GM18505 (cell line): ENCODE results near the gene BOC.

Experiments
- ATAC-seq: cut with Tn5 transposase; IDR thresholded peaks from one replicate; pipeline ENCODE4 v1.9.1; 2021; ENCODE audit not compliant: unreplicated experiment
- POLR2A ChIP-seq: IDR thresholded peaks from 4 replicates; pipeline ENCODE4 v1.6.1; 2011; ENCODE audit warnings: borderline replicate concordance; ENCODE audit not compliant: insufficient read depth, insufficient read length; ENCODE audit errors: extremely low read depth

BOC gene

DNA sequence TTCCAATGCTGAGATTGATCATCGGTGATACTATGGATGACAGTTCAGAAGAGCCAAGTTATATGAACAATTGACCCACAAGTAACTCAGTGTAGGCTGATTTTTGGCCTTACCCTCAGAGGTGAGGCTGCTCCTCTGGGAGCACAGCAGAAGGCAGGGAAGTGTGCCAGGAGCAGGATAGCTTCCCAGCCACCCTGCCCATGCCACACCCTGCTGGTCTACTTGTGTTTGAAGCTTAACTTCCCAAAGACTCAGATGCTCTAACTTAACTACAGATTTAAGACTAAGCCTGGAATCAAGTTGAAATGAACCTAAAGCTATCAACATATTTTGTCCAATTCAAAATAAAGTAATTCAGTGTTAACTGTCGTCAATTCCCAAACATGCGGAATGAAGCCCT is 77.5 kb downstream of the BOC start:
- no peak for ATAC-seq
- TF ChIP-seq POLR2A = no peak

DNA sequence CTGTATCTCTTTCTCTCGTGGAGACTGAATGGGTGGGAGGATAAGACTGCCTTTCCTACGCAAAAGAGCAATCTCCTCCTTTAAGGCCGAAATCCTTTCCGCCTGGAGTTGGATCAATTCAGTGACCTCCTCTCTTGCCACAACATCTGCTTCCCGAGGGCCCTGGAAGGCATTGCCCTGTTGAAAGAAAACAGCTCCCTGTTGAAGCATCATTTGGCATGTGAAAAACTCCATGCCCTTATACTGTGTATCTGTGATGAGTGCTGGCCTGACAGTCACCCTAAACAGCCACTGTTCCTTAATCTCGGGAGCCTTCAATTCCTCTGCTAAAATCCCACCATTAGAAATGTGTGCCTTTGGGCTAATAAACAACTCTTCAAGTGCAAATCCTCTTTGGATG is 80.2 kb downstream of the BOC start:
- ATAC-seq = no peak
- no peak for TF ChIP-seq POLR2A

DNA sequence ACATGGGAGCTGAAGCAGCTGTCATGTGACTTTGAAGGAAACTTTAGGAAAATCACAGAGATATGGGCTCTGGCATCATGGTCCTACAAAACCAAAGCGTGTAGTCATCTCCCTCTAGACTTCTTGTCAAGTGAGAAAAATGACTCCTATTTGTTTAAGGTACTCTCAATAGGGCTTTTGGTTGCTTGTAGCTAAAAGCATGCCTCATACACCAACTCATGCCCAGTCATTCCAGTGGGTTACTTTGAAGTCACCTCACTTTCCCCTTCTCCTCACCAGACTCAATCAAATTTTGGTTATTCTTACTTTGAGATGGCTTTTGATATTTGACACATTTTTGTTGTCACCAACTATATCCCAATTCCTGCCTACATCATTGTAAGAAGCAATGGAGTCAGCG is 81.6 kb downstream of the BOC start:
- TF ChIP-seq POLR2A = no peak
- no peak for ATAC-seq

DNA sequence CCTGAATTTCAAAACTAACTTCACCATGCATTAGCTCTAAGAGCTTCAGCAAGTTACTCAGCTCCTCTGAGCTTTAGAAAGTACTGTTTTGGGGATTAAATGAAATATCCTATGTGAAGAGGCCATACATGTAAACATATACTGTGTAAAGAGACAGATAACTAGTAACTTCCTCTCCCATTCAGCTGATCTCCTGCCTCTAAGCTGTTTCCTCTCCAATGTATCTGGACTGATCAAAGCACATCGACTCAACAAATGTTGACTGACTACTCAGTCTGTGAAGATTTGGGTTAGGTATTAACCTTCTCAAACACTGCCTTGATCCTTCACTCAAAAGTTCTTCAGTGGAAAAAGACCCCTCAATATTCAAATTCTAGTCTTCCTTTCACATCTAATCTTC is 82.0 kb downstream of the BOC start:
- ATAC-seq = no peak
- no peak for TF ChIP-seq POLR2A

DNA sequence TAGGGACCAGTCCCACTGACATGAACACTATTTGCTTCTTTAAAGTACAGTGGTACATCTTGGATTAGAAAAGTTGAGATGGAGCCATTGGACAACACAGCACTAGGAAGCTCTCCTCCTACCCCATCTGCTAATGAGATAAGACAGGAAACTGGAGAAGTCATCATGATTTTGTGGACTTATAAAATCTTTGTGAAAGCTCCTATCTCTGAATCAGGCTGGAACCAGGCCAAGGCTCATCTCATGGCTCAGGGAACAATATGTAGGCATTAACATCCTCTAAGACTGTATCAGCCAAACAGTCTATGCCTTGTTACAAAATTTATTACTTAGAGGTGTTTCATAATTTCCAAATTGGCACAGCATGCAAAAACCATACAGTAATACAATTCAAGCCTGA is 84.1 kb downstream of the BOC start:
- no peak for TF ChIP-seq POLR2A
- no peak for ATAC-seq

DNA sequence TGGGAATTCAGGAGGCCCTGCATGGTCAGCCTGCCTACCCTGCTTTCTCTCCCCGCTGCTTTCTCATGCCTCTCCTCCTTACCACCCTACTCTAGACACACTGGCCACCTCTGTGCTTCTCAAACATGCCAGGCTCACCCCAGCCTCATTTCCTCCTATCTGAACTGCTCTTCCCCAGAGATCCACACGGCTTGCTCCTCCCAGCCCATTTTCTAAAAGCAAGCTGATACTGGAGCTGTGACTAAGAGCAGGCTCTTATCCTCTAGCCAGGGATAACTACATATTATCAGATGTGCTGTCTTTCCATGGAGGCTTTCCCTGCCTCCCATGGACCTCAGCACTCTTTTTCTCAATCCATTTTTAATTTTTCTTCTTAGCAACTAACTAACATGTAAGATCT is 85.9 kb downstream of the BOC start:
- no peak for ATAC-seq
- TF ChIP-seq POLR2A = no peak

DNA sequence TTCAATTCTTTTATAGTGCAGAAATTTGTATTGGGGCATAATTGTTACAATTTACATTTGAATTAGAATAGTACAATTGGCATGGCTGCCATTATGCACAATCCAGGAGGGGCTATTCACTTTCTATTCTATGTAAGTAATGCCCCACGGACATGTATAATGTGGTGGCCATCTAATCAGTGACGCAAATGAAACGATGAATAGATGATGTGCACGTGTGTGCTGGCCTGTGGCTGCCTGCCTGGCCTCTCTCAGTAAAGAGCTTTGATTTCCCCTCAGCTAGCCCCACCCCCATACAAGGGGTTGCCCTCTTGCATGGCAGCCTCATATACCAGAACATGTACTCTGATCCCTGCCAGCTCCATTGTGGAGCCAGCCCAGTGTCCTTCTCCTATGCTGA is 86.5 kb downstream of the BOC start:
- TF ChIP-seq POLR2A = no peak
- ATAC-seq = no peak

DNA sequence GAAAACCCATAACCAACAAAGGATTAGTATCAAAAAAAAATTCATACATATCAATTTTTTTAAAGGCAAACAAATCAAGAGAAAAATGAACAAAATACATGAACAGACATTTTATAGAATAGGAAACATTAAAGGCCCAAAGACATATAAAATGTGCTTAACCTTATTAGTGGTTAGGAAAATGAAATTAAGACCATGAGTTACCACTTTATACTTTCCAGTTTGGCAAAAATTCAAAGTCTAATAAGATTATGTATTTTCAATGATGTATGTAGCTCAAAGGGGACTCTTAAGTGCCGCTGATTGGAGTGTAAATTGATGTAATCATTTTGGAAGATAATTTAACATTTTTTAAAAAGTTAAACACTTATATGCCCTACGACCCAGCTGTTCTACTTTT is 89.2 kb downstream of the BOC start:
- no peak for TF ChIP-seq POLR2A
- ATAC-seq = no peak

DNA sequence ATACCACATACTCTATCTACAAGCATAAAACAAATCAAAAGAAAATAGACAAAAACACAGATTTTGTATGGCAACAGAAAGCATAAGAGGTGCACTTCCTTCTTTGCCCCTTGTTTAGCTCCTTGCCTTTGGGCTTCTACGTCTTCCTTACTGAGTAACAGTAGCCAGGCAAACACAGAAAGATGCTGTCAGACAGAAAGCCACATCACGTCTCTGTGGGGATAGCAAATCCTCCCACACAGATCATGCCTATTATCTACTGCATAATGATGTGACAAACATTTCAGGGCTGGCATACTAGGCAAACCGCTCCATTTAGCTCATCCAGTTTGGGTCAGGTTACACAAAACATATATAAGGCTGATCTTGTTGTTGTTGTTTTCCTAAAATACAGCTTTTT is 92.7 kb downstream of the BOC start:
- no peak for ATAC-seq
- no peak for TF ChIP-seq POLR2A

DNA sequence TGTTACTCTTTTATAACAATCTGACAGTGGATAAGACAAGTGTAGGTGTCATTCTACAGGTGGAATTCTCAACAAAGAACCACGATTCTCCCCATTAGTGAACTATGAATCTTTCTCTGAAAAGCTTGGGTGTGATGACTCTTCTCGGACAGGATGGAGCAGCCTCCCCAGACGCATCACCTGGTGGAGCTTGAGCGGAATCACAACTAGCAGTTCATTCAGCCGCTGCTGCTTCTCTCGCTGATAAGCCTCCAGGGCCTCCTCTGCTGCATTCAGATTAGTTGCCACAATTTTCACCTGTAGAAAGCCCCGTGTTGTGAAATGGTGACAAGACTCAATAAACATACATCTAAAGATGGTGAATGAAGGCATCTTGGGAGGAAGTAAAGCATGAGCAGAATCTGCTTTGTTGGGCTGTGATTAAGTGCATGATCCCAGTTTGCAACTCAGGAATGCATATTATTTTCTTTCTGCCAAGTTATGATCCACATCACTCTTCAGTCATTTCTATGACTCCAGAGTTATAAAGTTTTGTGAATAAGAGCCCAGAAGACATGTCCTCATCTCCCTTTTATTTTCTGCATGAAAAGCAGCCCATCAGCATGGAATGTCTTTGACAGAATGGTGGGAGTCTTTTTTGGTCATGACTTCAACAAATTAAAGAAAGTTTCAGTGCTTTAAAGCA is 93.6 kb downstream of the BOC start:
- TF ChIP-seq POLR2A = no peak
- ATAC-seq = no peak

DNA sequence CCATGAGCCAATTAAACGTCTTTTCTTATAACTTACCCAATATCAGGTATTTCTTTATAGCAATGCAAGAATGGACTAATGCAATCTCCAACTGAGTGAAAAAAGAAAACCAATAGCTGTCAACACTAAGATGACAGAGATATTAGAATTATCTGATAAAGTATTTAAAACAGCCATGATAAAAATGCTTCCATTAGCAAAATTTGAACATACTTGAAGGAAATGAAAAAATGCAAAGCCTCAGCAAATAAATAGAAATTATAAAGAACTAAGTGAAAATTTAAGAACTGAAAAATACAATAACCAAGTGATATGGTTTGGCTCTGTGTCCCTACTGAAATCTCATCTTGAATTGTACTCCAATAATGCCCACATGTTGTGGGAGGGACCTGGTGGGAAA is 99.6 kb downstream of the BOC start:
- no peak for ATAC-seq
- TF ChIP-seq POLR2A = no peak

DNA sequence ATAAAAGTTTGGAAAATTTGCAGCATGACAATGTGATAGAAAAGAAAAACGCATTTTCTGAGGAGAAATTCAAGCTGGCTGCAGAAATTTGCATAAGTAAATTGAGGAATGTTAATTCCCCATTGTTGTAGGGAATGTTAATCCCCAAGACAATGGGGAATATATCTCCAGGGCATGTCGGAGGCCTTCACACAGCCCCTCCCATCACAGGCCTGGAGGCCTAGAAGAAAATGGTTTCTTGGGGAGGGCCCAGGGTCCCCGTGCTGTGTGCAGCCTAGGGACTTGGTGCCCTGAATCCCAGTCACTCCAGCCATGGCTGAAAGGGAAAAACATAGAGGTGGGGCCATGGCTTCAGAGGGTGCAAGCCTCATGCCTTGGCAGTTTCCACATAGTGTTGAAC is 101.1 kb downstream of the BOC start:
- no peak for ATAC-seq
- no peak for TF ChIP-seq POLR2A

DNA sequence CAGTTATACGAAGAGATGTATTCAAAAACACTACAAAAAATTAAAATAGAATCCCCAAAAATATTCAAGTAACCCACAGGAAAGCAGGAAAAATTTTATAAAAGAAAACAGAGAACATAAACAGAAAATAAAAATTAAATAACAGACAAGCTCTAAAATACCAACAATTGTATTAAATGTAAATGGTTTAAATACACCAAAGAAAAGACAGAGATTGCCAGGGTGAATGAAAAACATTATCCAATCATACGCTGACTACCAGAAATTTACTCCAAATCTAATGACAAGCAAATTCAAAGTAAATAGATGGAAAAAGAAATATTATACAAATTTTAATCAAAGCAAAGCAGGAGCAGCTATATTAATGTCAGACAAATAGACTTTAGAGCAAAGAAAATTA is 103.6 kb downstream of the BOC start:
- no peak for ATAC-seq
- no peak for TF ChIP-seq POLR2A

DNA sequence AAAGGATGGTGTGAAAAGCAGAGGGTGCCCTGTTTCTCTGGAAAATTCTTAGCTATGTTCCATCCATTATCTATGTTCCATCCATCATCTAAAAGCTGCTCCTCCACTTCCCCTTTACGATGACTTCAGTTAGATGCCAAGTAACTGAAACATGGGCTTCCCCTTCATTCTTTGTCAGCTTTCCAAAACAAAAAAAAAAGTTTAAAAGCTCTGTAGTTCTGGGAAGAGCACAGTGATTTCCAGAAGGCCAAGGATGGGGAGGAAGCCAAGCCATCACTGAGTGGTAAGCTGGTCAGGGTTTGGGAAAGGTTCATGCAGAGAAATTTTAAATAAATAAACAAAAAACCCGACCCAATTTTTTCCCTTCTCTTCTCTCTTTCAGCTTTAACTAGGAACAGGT is 118.4 kb downstream of the BOC start:
- TF ChIP-seq POLR2A = no peak
- ATAC-seq = no peak

DNA sequence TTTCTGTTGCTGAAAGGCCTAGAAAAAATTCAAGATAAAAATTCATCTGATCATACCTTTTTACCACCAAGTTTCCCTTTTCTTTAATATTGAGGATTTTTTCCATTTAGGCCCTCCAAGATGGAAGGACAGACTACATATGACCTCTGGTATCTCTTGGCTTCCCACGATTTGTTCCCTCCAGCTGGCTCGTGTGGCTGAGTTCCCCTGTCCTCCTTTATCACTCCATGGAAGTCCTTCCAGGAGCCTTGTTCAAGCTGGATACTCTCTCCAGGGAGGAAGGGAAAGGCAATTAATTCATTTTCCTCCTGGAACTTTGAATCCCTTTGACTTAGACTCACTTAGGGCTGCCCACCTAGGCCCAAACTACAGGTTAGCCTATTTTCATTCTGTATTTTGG is 119.4 kb downstream of the BOC start:
- no peak for TF ChIP-seq POLR2A
- ATAC-seq = no peak
